GM12872 (cell line): ENCODE results near the gene CCL1.

Experiments
- CTCF ChIP-seq: IDR thresholded peaks from 3 replicates; pipeline ENCODE4 v1.5.1; 2011; ENCODE audit warnings: low read depth, mild to moderate bottlenecking, low read length, moderate library complexity; ENCODE audit not compliant: insufficient read depth

The CCL1 gene

GRCh38 chr17:34383216-34383615 is 20.2 kb upstream of the CCL1 start:
- TF ChIP-seq CTCF: no peak

GRCh38 chr17:34382621-34383124 is 19.6 kb upstream of the CCL1 start:
- 0 out of 3 replicates have a peak, but pooled peaks have one; percentile 6 for TF ChIP-seq CTCF

GRCh38 chr17:34379868-34380267 is 16.8 kb upstream of the CCL1 start:
- TF ChIP-seq CTCF: no peak

GRCh38 chr17:34378664-34379101 is 15.7 kb upstream of the CCL1 start:
- TF ChIP-seq CTCF: 0 out of 3 replicates have a peak, but pooled peaks have one; percentile 20

GRCh38 chr17:34377078-34377823 is 14.2 kb upstream of the CCL1 start:
- no peak for TF ChIP-seq CTCF

GRCh38 chr17:34375426-34375997 is 12.5 kb upstream of the CCL1 start:
- TF ChIP-seq CTCF: no peak

GRCh38 chr17:34374457-34374856 is 11.4 kb upstream of the CCL1 start:
- no peak for TF ChIP-seq CTCF
